H1 (cell line): ENCODE measurements around the gene GRID1. TPM values are rescaled to one million over a fixed set of nuclear protein-coding genes. Genes with fewer than 3 reads are reported as not detected.

ENCODE experiments used
- CTCF ChIA-PET: fragments of 300-600 bp; sonication (Branson Sonifier 250); formaldehyde crosslinking; loops from one replicate; lab custom pipeline; 2021; ENCODE audit not compliant: partially characterized antibody; lab: Charles Lee
- POLR2A ChIA-PET: fragments of 300-600 bp; sonication (Branson Sonifier 250); formaldehyde crosslinking; loops from one replicate; lab custom pipeline; 2021; ENCODE audit warnings: inconsistent platforms; ENCODE audit not compliant: partially characterized antibody; lab: Charles Lee
- DNase-seq, 2 experiments: peaks; one replicate each; pipeline versions ENCODE4 v3.0.0 to v3.0.0-alpha.2; 2010 to 2022; ENCODE audit warnings: low spot score in 2 of 2, low read depth in 1 of 2, mixed read lengths in 1 of 2
- FAIRE-seq: peaks from 2 replicates; lab custom pipeline; 2011; peaks lifted over from hg19 to GRCh38; lab: Jason Lieb, UNC
- H2AFZ ChIP-seq: 2 replicates; pipeline ENCODE4 v1.8.1; 2012; ENCODE audit warnings: low read length, inconsistent platforms
- H2AK5ac ChIP-seq: 2 replicates; pipeline ENCODE4 v1.6.1; 2013; ENCODE audit warnings: low read depth, low read length
- H2BK120ac ChIP-seq: replicated peaks from 2 replicates; pipeline ENCODE3; 2013; ENCODE audit warnings: low read depth, low read length, inconsistent platforms
- H2BK12ac ChIP-seq: 2 replicates; pipeline ENCODE4 v1.6.1; 2013; ENCODE audit warnings: low read depth, low read length
- H2BK15ac ChIP-seq: 2 replicates; pipeline ENCODE4 v1.6.1; 2013; ENCODE audit warnings: low read length
- H2BK20ac ChIP-seq: 2 replicates; pipeline ENCODE4 v1.6.1; 2013; ENCODE audit warnings: low read length
- H2BK5ac ChIP-seq: 2 replicates; pipeline ENCODE4 v1.6.1; 2013; ENCODE audit warnings: low read depth, low read length
- H3K14ac ChIP-seq: 2 replicates; pipeline ENCODE4 v1.6.1; 2013; ENCODE audit warnings: inconsistent platforms; ENCODE audit not compliant: insufficient read length
- H3K18ac ChIP-seq: 2 replicates; pipeline ENCODE4 v1.6.1; 2013; ENCODE audit warnings: low read length; ENCODE audit errors: extremely low read depth
- H3K23ac ChIP-seq: 2 replicates; pipeline ENCODE4 v1.6.1; 2013; ENCODE audit warnings: inconsistent platforms; ENCODE audit not compliant: insufficient read length
- H3K23me2 ChIP-seq: 2 replicates; pipeline ENCODE4 v1.6.1; 2013; ENCODE audit warnings: low read depth, low read length
- H3K27ac ChIP-seq: 2 replicates; pipeline ENCODE4 v1.6.1; 2011; ENCODE audit warnings: low read depth, low read length, inconsistent platforms
- H3K27me3 ChIP-seq, 4 experiments: replicated peaks in 1 of 4; 1 replicate in 1 of 4; 2 replicates in 3 of 4; pipeline versions ENCODE4 v1.6.1 to v1.8.1; 2011 to 2013; ENCODE audit warnings: low read length in 3 of 4, mild to moderate bottlenecking in 3 of 4, inconsistent platforms in 2 of 4, mixed read lengths in 2 of 4, moderate library complexity in 1 of 4; ENCODE audit not compliant: control insufficient read depth in 3 of 4, insufficient read depth in 3 of 4; ENCODE audit errors: extremely low read depth in 1 of 4
- H3K36me3 ChIP-seq, 4 experiments: 2 replicates each; pipeline versions ENCODE4 v1.6.1 to v1.8.1; 2011 to 2013; ENCODE audit warnings: mild to moderate bottlenecking in 4 of 4, low read length in 3 of 4, moderate library complexity in 2 of 4, control low read depth in 1 of 4, inconsistent platforms in 1 of 4; ENCODE audit not compliant: insufficient read depth in 4 of 4, control insufficient read depth in 2 of 4
- H3K4ac ChIP-seq: replicated peaks from 2 replicates; pipeline ENCODE3; 2013; ENCODE audit warnings: low read length, low read depth, mixed read lengths, inconsistent platforms; ENCODE audit not compliant: insufficient read length
- H3K4me1 ChIP-seq, 4 experiments: replicated peaks in 1 of 4; 1 replicate in 1 of 4; 2 replicates in 3 of 4; pipeline versions ENCODE4 v1.6.1 to v1.8.1; 2011 to 2013; ENCODE audit warnings: low read length in 3 of 4, inconsistent platforms in 2 of 4, mixed read lengths in 1 of 4; ENCODE audit not compliant: insufficient read depth in 4 of 4, control insufficient read depth in 3 of 4
- H3K4me2 ChIP-seq, 2 experiments: 2 replicates each; pipeline versions ENCODE4 v1.6.1 to v1.8.1; 2011 to 2013; ENCODE audit warnings: low read depth in 2 of 2, low read length in 2 of 2, control low read depth in 1 of 2, inconsistent platforms in 1 of 2, mild to moderate bottlenecking in 1 of 2; ENCODE audit not compliant: insufficient read depth in 1 of 2
- H3K4me3 ChIP-seq, 4 experiments: fragments of 200-600, 300-600 bp in 1 of 4; sonication (generic), shearing (Covaris generic), sonication (Bioruptor Twin) in 1 of 4; 2 replicates each; pipeline versions ENCODE4 v1.5.1 to v1.8.1; 2011 to 2016; ENCODE audit warnings: low read length in 4 of 4, low read depth in 3 of 4, control low read depth in 2 of 4, inconsistent platforms in 2 of 4, mild to moderate bottlenecking in 2 of 4, mixed read lengths in 1 of 4, moderate library complexity in 1 of 4; ENCODE audit not compliant: insufficient read depth in 2 of 4; ENCODE audit errors: extremely low read depth in 1 of 4
- H3K56ac ChIP-seq: replicated peaks from 2 replicates; pipeline ENCODE3; 2013; ENCODE audit warnings: low read depth, mild to moderate bottlenecking, mixed read lengths, low read length, inconsistent platforms; ENCODE audit not compliant: insufficient read length
- H3K79me1 ChIP-seq: 2 replicates; pipeline ENCODE4 v1.6.1; 2013; ENCODE audit warnings: low read depth, low read length, control low read depth
- H3K79me2 ChIP-seq, 2 experiments: 2 replicates each; pipeline versions ENCODE4 v1.6.1 to v1.8.1; 2012 to 2013; ENCODE audit warnings: low read length in 2 of 2, mild to moderate bottlenecking in 2 of 2, inconsistent platforms in 1 of 2; ENCODE audit not compliant: insufficient read depth in 2 of 2, control insufficient read depth in 1 of 2
- H3K9ac ChIP-seq, 4 experiments: replicated peaks in 1 of 4; 1 replicate in 1 of 4; 2 replicates in 3 of 4; pipeline versions ENCODE4 v1.6.1 to v1.8.1; 2011 to 2013; ENCODE audit warnings: low read depth in 3 of 4, low read length in 3 of 4, control low read depth in 2 of 4, mild to moderate bottlenecking in 2 of 4, moderate library complexity in 2 of 4, inconsistent platforms in 1 of 4; ENCODE audit errors: extremely low read depth in 1 of 4
- H3K9me3 ChIP-seq, 2 experiments: 2 replicates each; pipeline versions ENCODE4 v1.6.1 to v1.8.1; 2012 to 2013; ENCODE audit warnings: mild to moderate bottlenecking in 2 of 2, moderate library complexity in 2 of 2, control low read depth in 1 of 2, inconsistent platforms in 1 of 2, low read depth in 1 of 2, low read length in 1 of 2, mixed read lengths in 1 of 2; ENCODE audit not compliant: insufficient read depth in 2 of 2
- H4K20me1 ChIP-seq, 2 experiments: replicated peaks in 1 of 2; 2 replicates each; pipeline versions ENCODE3 to v1.8.1; 2011 to 2013; ENCODE audit warnings: inconsistent platforms in 2 of 2, low read length in 2 of 2, mild to moderate bottlenecking in 1 of 2; ENCODE audit not compliant: insufficient read depth in 2 of 2, control insufficient read depth in 1 of 2
- H4K5ac ChIP-seq: 2 replicates; pipeline ENCODE4 v1.6.1; 2013; ENCODE audit warnings: low read length, low read depth, mixed read lengths, inconsistent platforms; ENCODE audit not compliant: insufficient read length
- H4K8ac ChIP-seq: 2 replicates; pipeline ENCODE4 v1.8.0; 2013; ENCODE audit warnings: mild to moderate bottlenecking, moderate library complexity, low read length, inconsistent platforms; ENCODE audit not compliant: insufficient read depth; ENCODE audit errors: extremely low read depth
- H4K91ac ChIP-seq: replicated peaks from 2 replicates; pipeline ENCODE3; 2013; ENCODE audit warnings: low read length, mixed read lengths, inconsistent platforms; ENCODE audit not compliant: insufficient read length
- EP300 ChIP-seq, 2 experiments: IDR thresholded peaks; 1 replicate in 1 of 2; 2 replicates in 1 of 2; pipeline ENCODE4 v1.6.1; 2011 to 2012; ENCODE audit warnings: low read depth in 2 of 2, low read length in 2 of 2, mild to moderate bottlenecking in 2 of 2, borderline replicate concordance in 1 of 2, inconsistent platforms in 1 of 2, moderate library complexity in 1 of 2
- HDAC2 ChIP-seq, 2 experiments: fragments of 300-600 bp in 1 of 2; sonication (generic) in 1 of 2; IDR thresholded peaks; 2 replicates each; pipeline ENCODE4 v1.6.1; 2011 to 2012; ENCODE audit warnings: low read depth in 2 of 2, low read length in 2 of 2, mild to moderate bottlenecking in 2 of 2, moderate library complexity in 2 of 2, borderline replicate concordance in 1 of 2, inconsistent platforms in 1 of 2
- WGBS, 2 experiments: shearing (Covaris generic) in 1 of 2; methylation state at CpG; one replicate each; pipeline versions ENCODE4 v1.1.6 to v1.1.7; 2013 to 2015; ENCODE audit warnings: low lambda C conversion rate in 2 of 2, mixed read lengths in 2 of 2, inconsistent platforms in 1 of 2, low coverage in 1 of 2, missing lambda C conversion rate in 1 of 2; ENCODE audit not compliant: insufficient replicate concordance in 2 of 2, insufficient coverage in 1 of 2, insufficient read length in 1 of 2; ENCODE audit errors: extremely low coverage in 1 of 2, missing lambda C conversion rate in 1 of 2; 5-methylcytosine and 5-hydroxymethylcytosine counted together
- polyA plus RNA-seq, 7 experiments: library from polyadenylated mRNA; depleted of rRNA in 3 of 7; stranded (reverse) in 5 of 7; unstranded in 2 of 7; fragments of >200 nt in 5 of 7; fragments of 200-250 nt in 2 of 7; gene quantifications; 1 replicate in 5 of 7; 2 replicates in 1 of 7; 4 replicates in 1 of 7; pipeline versions ENCODE4 v1.2.1 to v1.2.3, GENCODE V29; 2011 to 2013; ENCODE audit warnings: missing spikeins in 2 of 7, mixed read lengths in 2 of 7
- total RNA-seq: library from RNA; stranded (reverse); fragmentation: NEBNext Ultra II Directional; extraction: Animal tissue kit (Norgen Biotek cat#: 25700); gene quantifications from 2 replicates; pipeline ENCODE4 v1.2.1, GENCODE V29; 2021
- TF ChIP-seq, protein P1 (sequence below), 3 experiments: IDR thresholded peaks; 1 replicate in 2 of 3; 2 replicates in 1 of 3; pipeline versions ENCODE4 v1.5.1 to v1.6.1; 2011; ENCODE audit warnings: low read length in 3 of 3, mild to moderate bottlenecking in 3 of 3, inconsistent platforms in 2 of 3, low read depth in 1 of 3, moderate library complexity in 1 of 3; ENCODE audit not compliant: insufficient read depth in 1 of 3; ENCODE audit errors: control extremely low read depth in 1 of 3

Gene GRID1
- total and polyA plus RNA-seq, 2 of the 8 experiments (the other 6 are each of a cell fraction or from before 2014, with no cell fraction given) = 0.22 to 0.30 TPM

DNA sequence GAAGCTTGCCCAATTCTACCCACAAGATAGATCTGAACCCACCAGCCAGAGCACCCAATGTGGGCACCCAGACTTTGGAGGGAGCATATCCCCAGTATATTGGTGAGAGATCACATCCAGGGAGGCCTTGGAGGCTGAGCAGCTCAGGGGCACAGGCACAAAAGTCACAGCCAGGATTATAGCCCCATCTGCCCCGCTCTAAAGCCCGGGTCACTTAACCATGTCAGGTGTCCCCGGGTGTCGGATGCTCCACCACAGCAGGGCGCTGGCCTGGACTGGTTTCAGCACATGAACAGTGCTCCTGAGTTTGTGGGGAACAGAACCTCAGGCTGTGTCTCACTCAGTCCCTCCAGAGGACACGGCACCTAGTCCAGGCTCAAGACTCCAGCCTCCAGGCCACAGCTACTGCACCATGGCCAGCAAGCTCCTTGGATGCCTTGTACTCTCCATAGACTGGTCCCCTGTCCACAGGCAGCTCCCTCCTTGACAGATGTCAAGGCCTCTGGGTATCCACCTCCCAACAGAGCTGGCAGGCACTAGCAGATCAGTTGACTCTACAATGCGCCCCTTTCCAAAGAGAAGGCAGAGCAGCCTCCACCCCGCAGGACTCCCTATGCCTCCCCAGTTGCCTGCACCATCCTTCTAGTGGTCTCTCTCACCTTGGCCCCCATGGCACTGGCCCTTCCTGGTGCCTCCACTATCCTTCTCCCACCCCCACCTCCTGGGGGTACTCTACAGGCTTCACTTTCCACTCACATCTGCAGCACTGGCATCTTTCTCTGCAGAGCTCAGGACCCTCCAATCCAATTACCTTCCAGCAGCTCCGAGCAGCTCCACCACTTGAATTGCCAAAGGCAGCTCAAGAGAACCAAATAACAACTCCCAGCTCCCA, 306.0 kb downstream of the GRID1 start:
- H2AFZ ChIP-seq = no peak overlapping the region
- no peak overlapping the region for H3K23ac ChIP-seq
- no peak overlapping the region for H2BK15ac ChIP-seq
- H2BK12ac ChIP-seq = no peak overlapping the region
- no peak overlapping the region for H4K8ac ChIP-seq
- no peak overlapping the region for H3K4ac ChIP-seq
- no peak overlapping the region for H3K18ac ChIP-seq
- ChIA-PET CTCF (interaction anchor here (1.2 to 1.5 kb wide), 4 partner anchors 18 to 118 kb away, joined by 3 to 4 read pairs (median 3); no protein-coding TSS in a partner anchor), POLR2A (no interaction called here)
- no peak overlapping the region for H4K91ac ChIP-seq
- no peaks in the 10 kb centered on the region; a peak in 1 of 7 replicates for H3K27me3 ChIP-seq
- H3K79me1 ChIP-seq = no peaks in the 10 kb centered on the region; the same call in 1 of the 2 replicates
- 88% methylated on average over 9 of the region's 9 CpGs; no CpG with 5 or more reads in 1 of the 2 experiments for WGBS, 2 experiments
- H3K9ac ChIP-seq = no peak overlapping the region
- no peak overlapping the region for H3K4me3 ChIP-seq
- no peak overlapping the region for H2BK120ac ChIP-seq
- H3K79me2 ChIP-seq = no peaks in the 10 kb centered on the region
- H4K20me1 ChIP-seq = no peaks in the 10 kb centered on the region
- no peak overlapping the region for H2AK5ac ChIP-seq
- DNase-seq (no peak), FAIRE-seq (no peak)
- no peaks in the 10 kb centered on the region for H3K4me1 ChIP-seq
- H3K4me2 ChIP-seq = no peak overlapping the region
- H2BK20ac ChIP-seq = no peak overlapping the region
- no peak overlapping the region for H3K56ac ChIP-seq
- H2BK5ac ChIP-seq = no peak overlapping the region
- no peaks in the 10 kb centered on the region for H3K23me2 ChIP-seq
- TF ChIP-seq EP300 (IDR thresholded peaks at IDR 0.05; ENCODE audit: borderline replicate concordance in 1 of 2, low read depth in 2 of 2, low read length in 2 of 2) (no peak), HDAC2 (IDR thresholded peaks at IDR 0.05; ENCODE audit: borderline replicate concordance in 1 of 2, low read depth in 2 of 2, low read length in 2 of 2) (no peak)
- TF ChIP-seq, protein P1, sequence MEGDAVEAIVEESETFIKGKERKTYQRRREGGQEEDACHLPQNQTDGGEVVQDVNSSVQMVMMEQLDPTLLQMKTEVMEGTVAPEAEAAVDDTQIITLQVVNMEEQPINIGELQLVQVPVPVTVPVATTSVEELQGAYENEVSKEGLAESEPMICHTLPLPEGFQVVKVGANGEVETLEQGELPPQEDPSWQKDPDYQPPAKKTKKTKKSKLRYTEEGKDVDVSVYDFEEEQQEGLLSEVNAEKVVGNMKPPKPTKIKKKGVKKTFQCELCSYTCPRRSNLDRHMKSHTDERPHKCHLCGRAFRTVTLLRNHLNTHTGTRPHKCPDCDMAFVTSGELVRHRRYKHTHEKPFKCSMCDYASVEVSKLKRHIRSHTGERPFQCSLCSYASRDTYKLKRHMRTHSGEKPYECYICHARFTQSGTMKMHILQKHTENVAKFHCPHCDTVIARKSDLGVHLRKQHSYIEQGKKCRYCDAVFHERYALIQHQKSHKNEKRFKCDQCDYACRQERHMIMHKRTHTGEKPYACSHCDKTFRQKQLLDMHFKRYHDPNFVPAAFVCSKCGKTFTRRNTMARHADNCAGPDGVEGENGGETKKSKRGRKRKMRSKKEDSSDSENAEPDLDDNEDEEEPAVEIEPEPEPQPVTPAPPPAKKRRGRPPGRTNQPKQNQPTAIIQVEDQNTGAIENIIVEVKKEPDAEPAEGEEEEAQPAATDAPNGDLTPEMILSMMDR (IDR thresholded peaks at IDR 0.05; ENCODE audit: control extremely low read depth in 1 of 3, insufficient read depth in 1 of 3, low read depth in 1 of 3, low read length in 3 of 3) = no peak
- no peak overlapping the region for H3K27ac ChIP-seq
- H3K9me3 ChIP-seq = no peaks in the 10 kb centered on the region
- no peak overlapping the region for H3K14ac ChIP-seq
- H4K5ac ChIP-seq = no peak overlapping the region
- H3K36me3 ChIP-seq = no peaks in the 10 kb centered on the region
